H1 (cell line): ENCODE results near the gene ENTR1. TPM values are rescaled to one million over a fixed set of nuclear protein-coding genes. Genes with fewer than 3 reads are reported as not detected.

Experiments
- CTCF ChIA-PET: fragments of 300-600 bp; sonication (Branson Sonifier 250); formaldehyde crosslinking; loops from one replicate; lab custom pipeline; 2021; ENCODE audit not compliant: partially characterized antibody; lab: Charles Lee
- POLR2A ChIA-PET: fragments of 300-600 bp; sonication (Branson Sonifier 250); formaldehyde crosslinking; loops from one replicate; lab custom pipeline; 2021; ENCODE audit warnings: inconsistent platforms; ENCODE audit not compliant: partially characterized antibody; lab: Charles Lee
- DNase-seq, 2 experiments: peaks; one replicate each; pipeline versions ENCODE4 v3.0.0 to v3.0.0-alpha.2; 2010 to 2022; ENCODE audit warnings: low spot score in 2 of 2, low read depth in 1 of 2, mixed read lengths in 1 of 2
- FAIRE-seq: peaks from 2 replicates; lab custom pipeline; 2011; peaks lifted over from hg19 to GRCh38; lab: Jason Lieb, UNC
- H2AFZ ChIP-seq: 2 replicates; pipeline ENCODE4 v1.8.1; 2012; ENCODE audit warnings: low read length, inconsistent platforms
- H2AK5ac ChIP-seq: 2 replicates; pipeline ENCODE4 v1.6.1; 2013; ENCODE audit warnings: low read depth, low read length
- H2BK120ac ChIP-seq: replicated peaks from 2 replicates; pipeline ENCODE3; 2013; ENCODE audit warnings: low read depth, low read length, inconsistent platforms
- H2BK12ac ChIP-seq: 2 replicates; pipeline ENCODE4 v1.6.1; 2013; ENCODE audit warnings: low read depth, low read length
- H2BK15ac ChIP-seq: 2 replicates; pipeline ENCODE4 v1.6.1; 2013; ENCODE audit warnings: low read length
- H2BK20ac ChIP-seq: 2 replicates; pipeline ENCODE4 v1.6.1; 2013; ENCODE audit warnings: low read length
- H2BK5ac ChIP-seq: 2 replicates; pipeline ENCODE4 v1.6.1; 2013; ENCODE audit warnings: low read depth, low read length
- H3K14ac ChIP-seq: 2 replicates; pipeline ENCODE4 v1.6.1; 2013; ENCODE audit warnings: inconsistent platforms; ENCODE audit not compliant: insufficient read length
- H3K18ac ChIP-seq: 2 replicates; pipeline ENCODE4 v1.6.1; 2013; ENCODE audit warnings: low read length; ENCODE audit errors: extremely low read depth
- H3K23ac ChIP-seq: 2 replicates; pipeline ENCODE4 v1.6.1; 2013; ENCODE audit warnings: inconsistent platforms; ENCODE audit not compliant: insufficient read length
- H3K23me2 ChIP-seq: 2 replicates; pipeline ENCODE4 v1.6.1; 2013; ENCODE audit warnings: low read depth, low read length
- H3K27ac ChIP-seq: 2 replicates; pipeline ENCODE4 v1.6.1; 2011; ENCODE audit warnings: low read depth, low read length, inconsistent platforms
- H3K27me3 ChIP-seq, 4 experiments: replicated peaks in 1 of 4; 1 replicate in 1 of 4; 2 replicates in 3 of 4; pipeline versions ENCODE4 v1.6.1 to v1.8.1; 2011 to 2013; ENCODE audit warnings: low read length in 3 of 4, mild to moderate bottlenecking in 3 of 4, inconsistent platforms in 2 of 4, mixed read lengths in 2 of 4, moderate library complexity in 1 of 4; ENCODE audit not compliant: control insufficient read depth in 3 of 4, insufficient read depth in 3 of 4; ENCODE audit errors: extremely low read depth in 1 of 4
- H3K36me3 ChIP-seq, 4 experiments: 2 replicates each; pipeline versions ENCODE4 v1.6.1 to v1.8.1; 2011 to 2013; ENCODE audit warnings: mild to moderate bottlenecking in 4 of 4, low read length in 3 of 4, moderate library complexity in 2 of 4, control low read depth in 1 of 4, inconsistent platforms in 1 of 4; ENCODE audit not compliant: insufficient read depth in 4 of 4, control insufficient read depth in 2 of 4
- H3K4ac ChIP-seq: replicated peaks from 2 replicates; pipeline ENCODE3; 2013; ENCODE audit warnings: low read length, low read depth, mixed read lengths, inconsistent platforms; ENCODE audit not compliant: insufficient read length
- H3K4me1 ChIP-seq, 4 experiments: replicated peaks in 1 of 4; 1 replicate in 1 of 4; 2 replicates in 3 of 4; pipeline versions ENCODE4 v1.6.1 to v1.8.1; 2011 to 2013; ENCODE audit warnings: low read length in 3 of 4, inconsistent platforms in 2 of 4, mixed read lengths in 1 of 4; ENCODE audit not compliant: insufficient read depth in 4 of 4, control insufficient read depth in 3 of 4
- H3K4me2 ChIP-seq, 2 experiments: 2 replicates each; pipeline versions ENCODE4 v1.6.1 to v1.8.1; 2011 to 2013; ENCODE audit warnings: low read depth in 2 of 2, low read length in 2 of 2, control low read depth in 1 of 2, inconsistent platforms in 1 of 2, mild to moderate bottlenecking in 1 of 2; ENCODE audit not compliant: insufficient read depth in 1 of 2
- H3K4me3 ChIP-seq, 4 experiments: fragments of 200-600, 300-600 bp in 1 of 4; sonication (generic), shearing (Covaris generic), sonication (Bioruptor Twin) in 1 of 4; 2 replicates each; pipeline versions ENCODE4 v1.5.1 to v1.8.1; 2011 to 2016; ENCODE audit warnings: low read length in 4 of 4, low read depth in 3 of 4, control low read depth in 2 of 4, inconsistent platforms in 2 of 4, mild to moderate bottlenecking in 2 of 4, mixed read lengths in 1 of 4, moderate library complexity in 1 of 4; ENCODE audit not compliant: insufficient read depth in 2 of 4; ENCODE audit errors: extremely low read depth in 1 of 4
- H3K56ac ChIP-seq: replicated peaks from 2 replicates; pipeline ENCODE3; 2013; ENCODE audit warnings: low read depth, mild to moderate bottlenecking, mixed read lengths, low read length, inconsistent platforms; ENCODE audit not compliant: insufficient read length
- H3K79me1 ChIP-seq: 2 replicates; pipeline ENCODE4 v1.6.1; 2013; ENCODE audit warnings: low read depth, low read length, control low read depth
- H3K79me2 ChIP-seq, 2 experiments: 2 replicates each; pipeline versions ENCODE4 v1.6.1 to v1.8.1; 2012 to 2013; ENCODE audit warnings: low read length in 2 of 2, mild to moderate bottlenecking in 2 of 2, inconsistent platforms in 1 of 2; ENCODE audit not compliant: insufficient read depth in 2 of 2, control insufficient read depth in 1 of 2
- H3K9ac ChIP-seq, 4 experiments: replicated peaks in 1 of 4; 1 replicate in 1 of 4; 2 replicates in 3 of 4; pipeline versions ENCODE4 v1.6.1 to v1.8.1; 2011 to 2013; ENCODE audit warnings: low read depth in 3 of 4, low read length in 3 of 4, control low read depth in 2 of 4, mild to moderate bottlenecking in 2 of 4, moderate library complexity in 2 of 4, inconsistent platforms in 1 of 4; ENCODE audit errors: extremely low read depth in 1 of 4
- H3K9me3 ChIP-seq, 2 experiments: 2 replicates each; pipeline versions ENCODE4 v1.6.1 to v1.8.1; 2012 to 2013; ENCODE audit warnings: mild to moderate bottlenecking in 2 of 2, moderate library complexity in 2 of 2, control low read depth in 1 of 2, inconsistent platforms in 1 of 2, low read depth in 1 of 2, low read length in 1 of 2, mixed read lengths in 1 of 2; ENCODE audit not compliant: insufficient read depth in 2 of 2
- H4K20me1 ChIP-seq, 2 experiments: replicated peaks in 1 of 2; 2 replicates each; pipeline versions ENCODE3 to v1.8.1; 2011 to 2013; ENCODE audit warnings: inconsistent platforms in 2 of 2, low read length in 2 of 2, mild to moderate bottlenecking in 1 of 2; ENCODE audit not compliant: insufficient read depth in 2 of 2, control insufficient read depth in 1 of 2
- H4K5ac ChIP-seq: 2 replicates; pipeline ENCODE4 v1.6.1; 2013; ENCODE audit warnings: low read length, low read depth, mixed read lengths, inconsistent platforms; ENCODE audit not compliant: insufficient read length
- H4K8ac ChIP-seq: 2 replicates; pipeline ENCODE4 v1.8.0; 2013; ENCODE audit warnings: mild to moderate bottlenecking, moderate library complexity, low read length, inconsistent platforms; ENCODE audit not compliant: insufficient read depth; ENCODE audit errors: extremely low read depth
- H4K91ac ChIP-seq: replicated peaks from 2 replicates; pipeline ENCODE3; 2013; ENCODE audit warnings: low read length, mixed read lengths, inconsistent platforms; ENCODE audit not compliant: insufficient read length
- BRCA1 ChIP-seq: IDR thresholded peaks from 2 replicates; pipeline ENCODE4 v1.6.1; 2012; ENCODE audit warnings: low read depth, low read length, improper control_type of control experiment
- CREB1 ChIP-seq: IDR thresholded peaks from 2 replicates; pipeline ENCODE4 v1.6.1; 2012; ENCODE audit warnings: inconsistent platforms
- E2F6 ChIP-seq: IDR thresholded peaks from 2 replicates; pipeline ENCODE4 v1.6.1; 2012; ENCODE audit warnings: inconsistent platforms
- EP300 ChIP-seq, 2 experiments: IDR thresholded peaks; 1 replicate in 1 of 2; 2 replicates in 1 of 2; pipeline ENCODE4 v1.6.1; 2011 to 2012; ENCODE audit warnings: low read depth in 2 of 2, low read length in 2 of 2, mild to moderate bottlenecking in 2 of 2, borderline replicate concordance in 1 of 2, inconsistent platforms in 1 of 2, moderate library complexity in 1 of 2
- HDAC2 ChIP-seq, 2 experiments: fragments of 300-600 bp in 1 of 2; sonication (generic) in 1 of 2; IDR thresholded peaks; 2 replicates each; pipeline ENCODE4 v1.6.1; 2011 to 2012; ENCODE audit warnings: low read depth in 2 of 2, low read length in 2 of 2, mild to moderate bottlenecking in 2 of 2, moderate library complexity in 2 of 2, borderline replicate concordance in 1 of 2, inconsistent platforms in 1 of 2
- MAFK ChIP-seq: IDR thresholded peaks from 2 replicates; pipeline ENCODE4 v1.6.1; 2012; ENCODE audit warnings: low read depth, mild to moderate bottlenecking, improper control_type of control experiment, low read length
- PHF8 ChIP-seq: fragments of 200-600 bp; sonication (generic); conservative IDR thresholded peaks from 2 replicates; pipeline ENCODE4 v1.7.1; 2012; ENCODE audit warnings: low read depth, mild to moderate bottlenecking, inconsistent platforms, low read length, moderate library complexity
- RXRA ChIP-seq: IDR thresholded peaks from 2 replicates; pipeline ENCODE4 v1.6.1; 2011; ENCODE audit warnings: low read depth, mild to moderate bottlenecking, low read length, moderate library complexity; ENCODE audit not compliant: insufficient read depth
- SAP30 ChIP-seq: fragments of 300-600 bp; sonication (generic); IDR thresholded peaks from 2 replicates; pipeline ENCODE4 v1.7.1; 2012; ENCODE audit warnings: low read length, moderate library complexity, mild to moderate bottlenecking, inconsistent platforms; ENCODE audit not compliant: insufficient read depth, insufficient replicate concordance
- SRF ChIP-seq: IDR thresholded peaks from 2 replicates; pipeline ENCODE4 v1.6.1; 2011; ENCODE audit warnings: mild to moderate bottlenecking, low read depth, low read length, moderate library complexity
- TBP ChIP-seq: IDR thresholded peaks from 2 replicates; pipeline ENCODE4 v1.6.1; 2011; ENCODE audit warnings: low read depth, low read length, improper control_type of control experiment
- WGBS, 2 experiments: shearing (Covaris generic) in 1 of 2; methylation state at CpG; one replicate each; pipeline versions ENCODE4 v1.1.6 to v1.1.7; 2013 to 2015; ENCODE audit warnings: low lambda C conversion rate in 2 of 2, mixed read lengths in 2 of 2, inconsistent platforms in 1 of 2, low coverage in 1 of 2, missing lambda C conversion rate in 1 of 2; ENCODE audit not compliant: insufficient replicate concordance in 2 of 2, insufficient coverage in 1 of 2, insufficient read length in 1 of 2; ENCODE audit errors: extremely low coverage in 1 of 2, missing lambda C conversion rate in 1 of 2; 5-methylcytosine and 5-hydroxymethylcytosine counted together
- polyA plus RNA-seq, 7 experiments: library from polyadenylated mRNA; depleted of rRNA in 3 of 7; stranded (reverse) in 5 of 7; unstranded in 2 of 7; fragments of >200 nt in 5 of 7; fragments of 200-250 nt in 2 of 7; gene quantifications; 1 replicate in 5 of 7; 2 replicates in 1 of 7; 4 replicates in 1 of 7; pipeline versions ENCODE4 v1.2.1 to v1.2.3, GENCODE V29; 2011 to 2013; ENCODE audit warnings: missing spikeins in 2 of 7, mixed read lengths in 2 of 7
- total RNA-seq: library from RNA; stranded (reverse); fragmentation: NEBNext Ultra II Directional; extraction: Animal tissue kit (Norgen Biotek cat#: 25700); gene quantifications from 2 replicates; pipeline ENCODE4 v1.2.1, GENCODE V29; 2021

The ENTR1 gene
- total and polyA plus RNA-seq, 2 of the 8 experiments (the other 6 are each of a cell fraction or from before 2014, with no cell fraction given): 65.2 to 102 TPM

- no peak overlapping the region for H2AFZ ChIP-seq
- H3K4me3 ChIP-seq: no peak overlapping the region
- ChIA-PET CTCF (interaction anchor here (1.2 to 2.0 kb wide), 3 partner anchors 17 to 45 kb away, joined by 3 to 5 read pairs (median 4); partner anchors contain the start of gene DNLZ), POLR2A (interaction anchor here (0.5 to 8.0 kb wide), 10 partner anchors 10 to 161 kb away, joined by 3 to 123 read pairs (median 5); partner anchors contain the start of gene SNAPC4)
- no peak overlapping the region for H2BK120ac ChIP-seq
- H3K27me3 ChIP-seq: no peaks in the 10 kb centered on the region
- H3K23me2 ChIP-seq: peaks cover 9% of the 10 kb centered on the region
- 95% methylated on average over 7 of the region's 7 CpGs; no CpG with 5 or more reads in 1 of the 2 experiments for WGBS, 2 experiments
- no peak overlapping the region for H3K4me2 ChIP-seq
- no peak overlapping the region for H4K5ac ChIP-seq
- no peak overlapping the region for H3K56ac ChIP-seq
- H3K36me3 ChIP-seq: peaks cover 16 to 54% (median 37%) of the 10 kb centered on the region in 4 experiments
- no peak overlapping the region for H2BK5ac ChIP-seq
- no peak overlapping the region for H3K18ac ChIP-seq
- no peaks in the 10 kb centered on the region for H3K9me3 ChIP-seq
- H3K79me2 ChIP-seq: peaks cover 11 to 42% of the 10 kb centered on the region in 2 experiments
- peaks cover 0 to 3% (median 3%) of the 10 kb centered on the region in 4 experiments; a peak in 4 of 7 replicates for H3K4me1 ChIP-seq
- FAIRE-seq (no peak), DNase-seq (no peak)
- no peak overlapping the region for H4K8ac ChIP-seq
- H2BK12ac ChIP-seq: no peak overlapping the region
- H2BK15ac ChIP-seq: no peak overlapping the region
- peaks cover 20% of the 10 kb centered on the region for H3K79me1 ChIP-seq
- no peak overlapping the region for H3K23ac ChIP-seq
- H2BK20ac ChIP-seq: no peak overlapping the region
- H3K4ac ChIP-seq: no peak overlapping the region
- H2AK5ac ChIP-seq: no peak overlapping the region
- peaks cover 6 to 11% of the 10 kb centered on the region in 2 experiments for H4K20me1 ChIP-seq
- no peak overlapping the region for H4K91ac ChIP-seq
- H3K9ac ChIP-seq: no peak overlapping the region
- no peak overlapping the region for H3K27ac ChIP-seq
- H3K14ac ChIP-seq: no peak overlapping the region
- TF ChIP-seq SAP30 (no peak), TBP (no peak), EP300 (IDR thresholded peaks at IDR 0.05; ENCODE audit: borderline replicate concordance in 1 of 2, low read depth in 2 of 2, low read length in 2 of 2) (no peak), CREB1 (no peak), PHF8 (no peak), BRCA1 (no peak), RXRA (no peak), MAFK (no peak), HDAC2 (IDR thresholded peaks at IDR 0.05; ENCODE audit: borderline replicate concordance in 1 of 2, low read depth in 2 of 2, low read length in 2 of 2) (no peak), E2F6 (no peak), SRF (no peak)
Observed at GRCh38 chr9:136407911-136408310, 2.5 kb downstream of the ENTR1 start.
